SK-N-MC (cell line): ENCODE results near the gene TMEM40.

Experiments used
- DNase-seq: peaks from one replicate; pipeline ENCODE4 v3.0.0-alpha.2; 2011; ENCODE audit warnings: low read depth, low spot score
- H3K27ac ChIP-seq: fragments of 200-600 bp; sonication (generic); 2 replicates; pipeline ENCODE4 v1.5.1; 2016; ENCODE audit warnings: mixed run types
- H3K36me3 ChIP-seq: fragments of 200-600 bp; sonication (generic); 2 replicates; pipeline ENCODE4 v1.6.1; 2017; ENCODE audit warnings: antibody characterized with exemption, low read length, mixed read lengths; ENCODE audit not compliant: insufficient read depth
- H3K4me3 ChIP-seq: fragments of 200-600 bp; sonication (generic); 2 replicates; pipeline ENCODE4 v1.5.1; 2016
- H3K9ac ChIP-seq: fragments of 200-600 bp; sonication (generic); 2 replicates; pipeline ENCODE4 v1.8.0; 2017; ENCODE audit warnings: mixed run types, mixed read lengths; ENCODE audit not compliant: insufficient read length
- H3K9me3 ChIP-seq: fragments of 200-600 bp; sonication (generic); 2 replicates; pipeline ENCODE4 v1.6.1; 2017; ENCODE audit warnings: low read depth, mild to moderate bottlenecking, antibody characterized with exemption, low read length, moderate library complexity, mixed read lengths
- EZH2 ChIP-seq: fragments of 200-600 bp; sonication (generic); IDR thresholded peaks from one replicate; pipeline ENCODE4 v1.6.1; 2017; ENCODE audit warnings: antibody characterized with exemption
- FOXP2 ChIP-seq: optimal IDR thresholded peaks from 2 replicates; pipeline ENCODE3; 2011; ENCODE audit warnings: mild to moderate bottlenecking, moderate library complexity; ENCODE audit not compliant: insufficient read depth; ENCODE audit errors: extremely low read length, control extremely low read depth
- POLR2AphosphoS5 ChIP-seq: IDR thresholded peaks from 2 replicates; pipeline ENCODE4 v1.6.1; 2012; ENCODE audit warnings: mild to moderate bottlenecking, low read depth, low read length, borderline replicate concordance

The TMEM40 gene

GRCh38 chr3:12689997-12690711 lies 68.9 kb downstream of the TMEM40 start:
- Histone ChIP-seq H3K9ac (no peak overlapping the region), H3K9me3 (no peaks in the 10 kb centered on the region), H3K4me3 (no peak overlapping the region), H3K27ac (no peak overlapping the region), H3K36me3 (no peaks in the 10 kb centered on the region)
- no peak for TF ChIP-seq EZH2
- no peak for TF ChIP-seq POLR2AphosphoS5
- DNase-seq: no peak

- Histone ChIP-seq H3K9me3 (no peaks in the 10 kb centered on the region), H3K4me3 (no peak overlapping the region), H3K36me3 (no peaks in the 10 kb centered on the region), H3K9ac (no peak overlapping the region), H3K27ac (no peak overlapping the region)
- TF ChIP-seq POLR2AphosphoS5: no peak
- TF ChIP-seq EZH2: no peak
- no peak for TF ChIP-seq FOXP2
- DNase-seq: no peak
Measured at GRCh38 chr3:12687948-12688347, 71.1 kb downstream of the TMEM40 start.

- no peak overlapping the region for H3K4me3 ChIP-seq
- no peak overlapping the region for H3K27ac ChIP-seq
- H3K36me3 ChIP-seq: no peaks in the 10 kb centered on the region
- TF ChIP-seq EZH2 (no peak), POLR2AphosphoS5 (no peak), FOXP2 (no peak)
- H3K9me3 ChIP-seq: no peaks in the 10 kb centered on the region
- no peak overlapping the region for H3K9ac ChIP-seq
- DNase-seq: no peak
Measured at GRCh38 chr3:12686096-12686495, 73.0 kb downstream of the TMEM40 start.
